ENCODE measurements around the gene BBLN. TPM values are rescaled to one million over a fixed set of nuclear protein-coding genes. Genes with fewer than 3 reads are reported as not detected.

Gene BBLN
- total and polyA plus RNA-seq, 2 of the 4 experiments (the other 2 are of a cell fraction) = 25.1 to 103 TPM

DNA sequence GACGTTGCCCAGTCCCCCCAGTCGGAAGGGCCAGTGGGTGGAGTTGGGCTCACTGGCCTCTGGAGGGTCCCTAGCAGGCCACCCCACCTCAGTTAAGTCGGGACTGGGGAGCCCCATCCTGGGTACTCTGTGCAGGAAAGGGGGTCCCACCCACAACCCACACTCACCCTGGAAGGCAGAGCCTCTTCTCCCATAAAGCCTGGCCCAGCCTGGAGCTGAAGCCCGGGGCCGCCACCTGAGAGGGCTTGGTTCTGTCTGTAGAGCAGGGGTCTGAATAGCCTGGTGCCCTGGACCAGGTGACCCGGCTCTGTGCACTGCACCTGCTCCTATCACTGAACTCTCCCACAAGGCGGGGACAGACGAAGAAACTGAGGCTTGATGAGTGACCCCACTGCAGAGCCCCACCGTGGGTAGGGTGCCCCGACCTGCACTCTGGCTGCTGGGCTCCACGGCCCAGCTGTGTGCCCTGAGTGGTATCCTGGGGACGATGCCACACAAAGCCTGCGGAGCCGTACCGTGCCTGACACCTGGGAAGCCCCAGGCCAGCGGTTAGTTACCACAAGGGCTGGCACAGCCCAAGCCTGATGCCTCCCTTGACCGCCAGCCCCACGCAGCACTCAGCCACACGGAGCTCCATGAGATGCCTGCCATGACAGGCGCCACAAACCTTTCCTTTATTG lies 39.9 kb upstream of the BBLN start:
- intact Hi-C loops (cut with micrococcal nuclease) = no loop called here
- no TSS peak for BruUV-seq (replicated peaks)
- Histone ChIP-seq H3K4me2 (ENCODE audit: low read depth, low read length) (no peak overlapping the region), H4K5ac (ENCODE audit: low read depth, low read length) (no peak overlapping the region), H3K56ac (ENCODE audit: extremely low read depth, insufficient read depth, low read length) (no peak overlapping the region), H3K4me1 (ENCODE audit: control insufficient read depth, insufficient read depth, low read length) (no peaks in the 10 kb centered on the region), H4K8ac (ENCODE audit: low read depth in 2 of 2, low read length in 2 of 2) (no peak overlapping the region), H3K9me3 (ENCODE audit: control insufficient read depth, insufficient read depth, low read length) (no peaks in the 10 kb centered on the region), H3K9ac (ENCODE audit: low read depth, low read length) (no peak overlapping the region), H3K9me1 (ENCODE audit: insufficient read depth, low read length) (no peaks in the 10 kb centered on the region; the same call in 1 of the 2 replicates), H2BK5ac (ENCODE audit: low read depth, low read length, poor library complexity, severe bottlenecking) (no peak overlapping the region), H3K27me3 (ENCODE audit: control insufficient read depth, insufficient read depth, low read length) (no peaks in the 10 kb centered on the region), H2AK9ac (replicated peaks; ENCODE audit: low read depth, low read length, poor library complexity) (no peak overlapping the region), H3K36me3 (ENCODE audit: control insufficient read depth, insufficient read depth, low read length) (peaks cover 24% of the 10 kb centered on the region), H2AK5ac (ENCODE audit: low read depth, low read length) (no peak overlapping the region), H2BK120ac (ENCODE audit: low read depth, low read length) (no peak overlapping the region), H3K27ac (ENCODE audit: insufficient read depth, low read length) (no peak overlapping the region), H3K4me3 (ENCODE audit: insufficient read depth, low read depth, low read length) (no peak overlapping the region), H3K23ac (ENCODE audit: low read depth, low read length) (no peak overlapping the region), H2AFZ (replicated peaks; ENCODE audit: low read length, poor library complexity) (no peak overlapping the region), H2BK20ac (ENCODE audit: low read depth, low read length) (no peak overlapping the region), H3K18ac (ENCODE audit: low read depth, low read length) (no peak overlapping the region), H3K79me1 (ENCODE audit: low read depth in 1 of 2, low read length in 2 of 2) (peaks cover 3 to 8% of the 10 kb centered on the region in 2 experiments; a peak in 3 of 4 replicates), H3K4ac (ENCODE audit: low read depth, low read length) (no peak overlapping the region), H4K20me1 (ENCODE audit: insufficient read depth, low read length) (peaks cover 7% of the 10 kb centered on the region; the same call in 1 of the 2 replicates), H4K91ac (ENCODE audit: insufficient read depth, low read depth, low read length) (no peak overlapping the region), H2BK15ac (ENCODE audit: low read depth, low read length) (no peak overlapping the region), H3K14ac (replicated peaks; ENCODE audit: low read depth, low read length) (no peak overlapping the region)
- ChIA-PET CTCF (no interaction called here), POLR2A (ENCODE audit: unreplicated experiment) (interaction anchor here (0.7 kb wide), 1 partner anchor 10 kb away, joined by 3 read pairs; no protein-coding TSS in a partner anchor)
- dilution Hi-C loops (cut with HindIII; ENCODE audit: low sequenced_read_pairs, unreplicated experiment) = no loop called here
- WGBS, 2 experiments (ENCODE audit: extremely low coverage in 2 of 2, insufficient read length in 1 of 2) = 89% methylated on average over 7 of the region's 20 CpGs; no CpG with 5 or more reads in 1 of the 2 experiments
- in situ Hi-C loops (cut with MboI; ENCODE audit: low sequenced_read_pairs) = no loop called here
- DNase-seq (no peak), ATAC-seq (ENCODE audit: low read depth) (no peak)
- TF ChIP-seq RAD21 (IDR thresholded peaks at IDR 0.05; ENCODE audit: low read length) (no peak), MXI1 (IDR thresholded peaks at IDR 0.05; ENCODE audit: borderline replicate concordance, low read depth, low read length) (no peak), CEBPB (IDR thresholded peaks at IDR 0.05; ENCODE audit: low read depth, low read length) (no peak), SMC3 (IDR thresholded peaks at IDR 0.05; ENCODE audit: low read depth, low read length) (no peak), BHLHE40 (IDR thresholded peaks at IDR 0.05; ENCODE audit: low read depth, low read length) (no peak), MAZ (IDR thresholded peaks at IDR 0.05; ENCODE audit: borderline replicate concordance, low read depth, low read length) (no peak), MAFK (IDR thresholded peaks at IDR 0.05; ENCODE audit: low read depth, low read length) (no peak), RCOR1 (IDR thresholded peaks at IDR 0.05; ENCODE audit: insufficient replicate concordance, low read length) (no peak), POLR2A (IDR thresholded peaks at IDR 0.05; ENCODE audit: low read depth, low read length) (no peak), NFE2L2 (IDR thresholded peaks at IDR 0.05; ENCODE audit: low read depth, low read length) (no peak), CHD1 (IDR thresholded peaks at IDR 0.05; ENCODE audit: low read depth, low read length) (no peak), FOS (IDR thresholded peaks at IDR 0.05; ENCODE audit: low read depth, low read length) (no peak), RFX5 (IDR thresholded peaks at IDR 0.05; ENCODE audit: low read depth, low read length) (no peak)
- TF ChIP-seq, protein P1, sequence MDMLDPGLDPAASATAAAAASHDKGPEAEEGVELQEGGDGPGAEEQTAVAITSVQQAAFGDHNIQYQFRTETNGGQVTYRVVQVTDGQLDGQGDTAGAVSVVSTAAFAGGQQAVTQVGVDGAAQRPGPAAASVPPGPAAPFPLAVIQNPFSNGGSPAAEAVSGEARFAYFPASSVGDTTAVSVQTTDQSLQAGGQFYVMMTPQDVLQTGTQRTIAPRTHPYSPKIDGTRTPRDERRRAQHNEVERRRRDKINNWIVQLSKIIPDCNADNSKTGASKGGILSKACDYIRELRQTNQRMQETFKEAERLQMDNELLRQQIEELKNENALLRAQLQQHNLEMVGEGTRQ (IDR thresholded peaks at IDR 0.05; ENCODE audit: low read depth, low read length) = no peak
- TF ChIP-seq, protein P2, sequence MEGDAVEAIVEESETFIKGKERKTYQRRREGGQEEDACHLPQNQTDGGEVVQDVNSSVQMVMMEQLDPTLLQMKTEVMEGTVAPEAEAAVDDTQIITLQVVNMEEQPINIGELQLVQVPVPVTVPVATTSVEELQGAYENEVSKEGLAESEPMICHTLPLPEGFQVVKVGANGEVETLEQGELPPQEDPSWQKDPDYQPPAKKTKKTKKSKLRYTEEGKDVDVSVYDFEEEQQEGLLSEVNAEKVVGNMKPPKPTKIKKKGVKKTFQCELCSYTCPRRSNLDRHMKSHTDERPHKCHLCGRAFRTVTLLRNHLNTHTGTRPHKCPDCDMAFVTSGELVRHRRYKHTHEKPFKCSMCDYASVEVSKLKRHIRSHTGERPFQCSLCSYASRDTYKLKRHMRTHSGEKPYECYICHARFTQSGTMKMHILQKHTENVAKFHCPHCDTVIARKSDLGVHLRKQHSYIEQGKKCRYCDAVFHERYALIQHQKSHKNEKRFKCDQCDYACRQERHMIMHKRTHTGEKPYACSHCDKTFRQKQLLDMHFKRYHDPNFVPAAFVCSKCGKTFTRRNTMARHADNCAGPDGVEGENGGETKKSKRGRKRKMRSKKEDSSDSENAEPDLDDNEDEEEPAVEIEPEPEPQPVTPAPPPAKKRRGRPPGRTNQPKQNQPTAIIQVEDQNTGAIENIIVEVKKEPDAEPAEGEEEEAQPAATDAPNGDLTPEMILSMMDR (conservative IDR thresholded peaks at IDR 0.05; ENCODE audit: low read depth, low read length) = no peak
- TF ChIP-seq, protein P3, sequence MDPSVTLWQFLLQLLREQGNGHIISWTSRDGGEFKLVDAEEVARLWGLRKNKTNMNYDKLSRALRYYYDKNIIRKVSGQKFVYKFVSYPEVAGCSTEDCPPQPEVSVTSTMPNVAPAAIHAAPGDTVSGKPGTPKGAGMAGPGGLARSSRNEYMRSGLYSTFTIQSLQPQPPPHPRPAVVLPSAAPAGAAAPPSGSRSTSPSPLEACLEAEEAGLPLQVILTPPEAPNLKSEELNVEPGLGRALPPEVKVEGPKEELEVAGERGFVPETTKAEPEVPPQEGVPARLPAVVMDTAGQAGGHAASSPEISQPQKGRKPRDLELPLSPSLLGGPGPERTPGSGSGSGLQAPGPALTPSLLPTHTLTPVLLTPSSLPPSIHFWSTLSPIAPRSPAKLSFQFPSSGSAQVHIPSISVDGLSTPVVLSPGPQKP (IDR thresholded peaks at IDR 0.05; ENCODE audit: borderline replicate concordance, low read depth, low read length) = no peak
